RPMI7951 (cell line): ENCODE results near the gene NEAT1. TPM values are rescaled to one million over a fixed set of nuclear protein-coding genes. Genes with fewer than 3 reads are reported as not detected.
A peak's percentile ranks its signal among the peaks of the same experiment; 100 is the strongest.

ENCODE experiments used
- DNase-seq: peaks from one replicate; pipeline ENCODE4 v3.0.0-alpha.2; 2012; ENCODE audit warnings: low read depth
- total RNA-seq: library from RNA; depleted of rRNA; stranded (reverse); fragments of >200 nt; shearing (Covaris generic); gene quantifications from 2 replicates; pipeline ENCODE4 v1.2.3, GENCODE V29; 2014

NEAT1 gene
- total RNA-seq, 1 experiment from 2014 or later, result 4.7 TPM

GRCh38 chr11:65479184-65480145 is 56.9 kb downstream of the NEAT1 start:
- peak; percentile 78 for DNase-seq

GRCh38 chr11:65482306-65482850 is 59.8 kb downstream of the NEAT1 start:
- no peak for DNase-seq

GRCh38 chr11:65485920-65486219 is 63.3 kb downstream of the NEAT1 start:
- no peak for DNase-seq

GRCh38 chr11:65486570-65487466 is 64.2 kb downstream of the NEAT1 start:
- no peak for DNase-seq

GRCh38 chr11:65487467-65488272 is 65.1 kb downstream of the NEAT1 start:
- DNase-seq, result peak; percentile 100

- DNase-seq, result peak; percentile 57
Measured at GRCh38 chr11:65488273-65489034, 65.9 kb downstream of the NEAT1 start.

- peak; percentile 96 for DNase-seq
Measured at GRCh38 chr11:65489035-65489705, 66.6 kb downstream of the NEAT1 start.

- DNase-seq, result peak; percentile 40
Measured at GRCh38 chr11:65489706-65490320, 67.2 kb downstream of the NEAT1 start.

GRCh38 chr11:65491163-65491465 is 68.5 kb downstream of the NEAT1 start:
- peak; percentile 26 for DNase-seq

GRCh38 chr11:65491614-65492386 is 69.2 kb downstream of the NEAT1 start:
- peak; percentile 96 for DNase-seq

GRCh38 chr11:65492387-65492636 is 69.7 kb downstream of the NEAT1 start:
- no peak for DNase-seq

GRCh38 chr11:65492637-65493366 is 70.2 kb downstream of the NEAT1 start:
- DNase-seq, result peak; percentile 87

GRCh38 chr11:65493367-65494176 is 71.0 kb downstream of the NEAT1 start:
- DNase-seq, result peak; percentile 97
